ENCODE data around the gene ACIN1.
"Not testable (repeated sequence)": the region's sequence is repeated elsewhere in the genome, so short reads cannot be mapped to it uniquely, and the experiment has no call there.

Gene ACIN1

DNA sequence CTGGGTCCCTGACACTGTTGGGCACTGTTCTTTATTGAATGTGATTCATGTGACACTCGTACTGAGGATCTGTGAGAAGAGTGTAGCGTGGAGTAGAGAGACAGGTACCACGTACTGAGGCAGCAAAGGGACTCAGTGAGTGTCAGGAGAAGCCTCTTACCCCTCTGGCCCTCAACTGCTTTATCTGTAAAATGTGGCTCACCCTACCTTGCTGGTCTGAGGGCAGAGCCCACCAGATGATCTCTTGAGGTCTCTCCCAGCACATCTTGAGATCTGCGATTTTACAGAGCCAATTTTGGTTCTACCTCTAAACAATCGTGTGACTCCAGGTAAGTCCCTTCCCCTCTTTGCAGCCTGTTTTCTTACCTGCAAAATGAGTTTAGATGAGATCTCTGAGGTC, 21.0 kb upstream of the ACIN1 start:
- peaks cover 33% of the 10 kb centered on the region for H3K4me1 Mint-ChIP-seq
- H3K4me3 Mint-ChIP-seq, result no peak overlapping the region
- no peaks in the 10 kb centered on the region for H3K9me3 Mint-ChIP-seq
- H3K27me3 Mint-ChIP-seq, result peaks cover 14% of the 10 kb centered on the region
- ATAC-seq, result no peak
- H3K36me3 Mint-ChIP-seq, result no peaks in the 10 kb centered on the region
- no peak overlapping the region for H3K27ac Mint-ChIP-seq

DNA sequence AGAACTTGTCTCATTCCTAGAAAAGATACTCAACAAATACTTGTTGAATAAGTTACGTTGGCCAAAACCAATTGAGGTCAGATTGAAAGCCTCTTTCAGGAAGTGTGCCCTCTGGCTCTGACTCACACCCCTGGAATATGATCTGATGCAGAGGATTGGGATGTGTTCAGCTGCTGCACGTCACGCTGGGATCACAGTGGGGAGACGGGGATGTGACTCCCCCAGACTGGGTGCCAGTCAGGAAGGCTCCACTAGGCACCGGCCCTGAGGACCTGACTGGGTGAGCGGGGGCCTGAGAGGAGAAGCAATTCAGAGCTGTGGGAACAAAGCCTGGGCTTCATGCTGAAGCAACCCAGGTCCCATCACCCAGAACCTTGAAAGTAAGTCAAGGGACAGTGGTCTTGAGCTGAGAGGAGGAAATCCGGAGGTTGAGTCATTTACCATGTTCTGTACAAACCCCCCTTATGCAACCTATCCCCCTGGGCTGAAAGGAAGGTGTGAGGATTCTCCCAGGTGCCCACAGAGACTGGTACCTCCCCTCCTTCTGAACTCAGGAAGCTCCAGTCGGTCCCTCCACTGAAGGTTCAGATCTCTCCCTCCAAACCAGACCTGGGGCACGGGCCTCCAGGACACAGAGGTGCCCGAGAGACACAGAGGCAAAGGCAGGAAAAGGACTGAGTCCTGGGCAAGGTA, 20.2 kb upstream of the ACIN1 start:
- Mint-ChIP-seq H3K4me1 (peaks cover 26% of the 10 kb centered on the region), H3K36me3 (no peaks in the 10 kb centered on the region), H3K4me3 (no peak overlapping the region), H3K27me3 (peaks cover 14% of the 10 kb centered on the region), H3K9me3 (no peaks in the 10 kb centered on the region), H3K27ac (no peak overlapping the region)
- no peak for ATAC-seq

DNA sequence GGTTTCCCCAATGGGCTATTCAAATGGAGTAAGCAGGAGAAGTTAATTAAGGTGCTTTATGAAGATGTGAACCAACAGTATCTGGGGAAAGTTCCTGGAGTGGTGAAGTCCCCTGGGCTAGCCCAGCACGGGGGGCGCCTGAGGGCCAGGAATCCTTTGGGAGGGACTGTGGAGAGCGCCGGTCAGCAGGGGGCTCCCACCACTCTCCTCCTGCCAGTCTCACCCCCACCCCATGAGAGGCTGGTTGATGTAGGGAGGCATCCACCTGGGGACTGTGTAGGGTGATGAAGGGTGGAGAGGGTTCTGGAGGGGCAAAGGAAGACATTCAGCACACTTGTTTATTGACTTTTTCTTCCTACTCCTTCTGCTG, 19.7 kb upstream of the ACIN1 start:
- H3K27me3 Mint-ChIP-seq, result peaks cover 14% of the 10 kb centered on the region

DNA sequence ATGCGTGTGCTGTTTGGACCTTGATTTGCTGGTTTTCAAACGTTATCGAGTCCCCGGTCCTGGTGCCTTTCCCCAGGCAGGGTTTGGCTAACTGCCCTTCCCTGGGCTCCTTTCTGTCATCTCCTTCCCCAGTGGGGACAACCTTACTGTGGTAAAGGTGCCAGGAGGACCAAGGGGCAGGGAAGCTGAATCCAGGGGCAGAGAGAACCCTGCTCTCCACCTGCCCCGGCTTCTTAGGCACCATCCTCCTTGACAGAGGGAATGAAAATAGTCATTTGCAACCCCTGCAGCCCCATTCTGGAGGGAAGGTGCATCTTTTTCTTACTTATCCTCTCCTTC, 19.2 kb upstream of the ACIN1 start:
- H3K27me3 Mint-ChIP-seq, result peaks cover 14% of the 10 kb centered on the region
- no peak overlapping the region for H3K27ac Mint-ChIP-seq
- H3K4me1 Mint-ChIP-seq, result peaks cover 15% of the 10 kb centered on the region
- H3K36me3 Mint-ChIP-seq, result no peaks in the 10 kb centered on the region
- H3K9me3 Mint-ChIP-seq, result no peaks in the 10 kb centered on the region
- no peak overlapping the region for H3K4me3 Mint-ChIP-seq
- no peak for ATAC-seq

More for the DNA sequence above, 19.7 kb upstream of the ACIN1 start:
- Mint-ChIP-seq H3K36me3 (no peaks in the 10 kb centered on the region), H3K27ac (no peak overlapping the region), H3K4me1 (peaks cover 21% of the 10 kb centered on the region), H3K9me3 (no peaks in the 10 kb centered on the region), H3K4me3 (no peak overlapping the region)
- ATAC-seq, result no peak

DNA sequence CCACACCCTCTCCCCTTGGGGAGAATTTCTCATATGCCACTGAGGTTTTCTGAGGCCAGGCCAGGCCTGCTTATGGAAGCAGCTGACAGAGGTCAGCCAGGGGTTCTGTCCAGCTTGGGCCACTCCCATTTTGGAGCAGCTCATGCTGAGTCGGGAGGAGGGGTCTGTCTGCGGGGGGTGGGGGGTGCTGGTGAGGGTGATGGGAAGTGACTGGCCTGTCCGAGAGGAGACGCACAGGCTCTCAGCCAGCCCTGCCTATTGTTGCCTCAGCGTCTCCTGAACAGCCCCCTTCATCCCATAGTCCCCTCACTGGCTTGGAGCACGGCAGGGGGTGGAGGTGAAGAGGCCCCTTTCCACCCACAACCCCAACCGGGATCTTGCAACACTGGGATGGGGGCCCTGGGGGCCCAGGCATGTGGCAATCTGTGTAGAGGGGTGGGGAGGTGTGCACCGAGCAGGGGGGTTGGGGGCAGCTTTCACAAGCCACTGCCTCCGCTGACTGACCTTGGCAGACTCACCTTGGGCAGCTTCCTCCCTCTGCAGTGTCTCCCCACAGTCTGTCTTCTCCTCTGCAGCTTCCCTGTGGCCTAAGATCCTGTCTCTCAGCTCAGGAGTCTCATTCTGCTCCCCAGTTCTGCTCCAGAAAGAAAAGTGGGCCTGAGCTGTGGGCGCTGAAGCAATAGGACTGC, 18.6 kb upstream of the ACIN1 start:
- peaks cover 14% of the 10 kb centered on the region for H3K27me3 Mint-ChIP-seq
- H3K9me3 Mint-ChIP-seq, result no peaks in the 10 kb centered on the region
- H3K27ac Mint-ChIP-seq, result no peak overlapping the region
- no peak for ATAC-seq
- no peaks in the 10 kb centered on the region for H3K36me3 Mint-ChIP-seq
- H3K4me3 Mint-ChIP-seq, result no peak overlapping the region
- peaks cover 10% of the 10 kb centered on the region for H3K4me1 Mint-ChIP-seq

DNA sequence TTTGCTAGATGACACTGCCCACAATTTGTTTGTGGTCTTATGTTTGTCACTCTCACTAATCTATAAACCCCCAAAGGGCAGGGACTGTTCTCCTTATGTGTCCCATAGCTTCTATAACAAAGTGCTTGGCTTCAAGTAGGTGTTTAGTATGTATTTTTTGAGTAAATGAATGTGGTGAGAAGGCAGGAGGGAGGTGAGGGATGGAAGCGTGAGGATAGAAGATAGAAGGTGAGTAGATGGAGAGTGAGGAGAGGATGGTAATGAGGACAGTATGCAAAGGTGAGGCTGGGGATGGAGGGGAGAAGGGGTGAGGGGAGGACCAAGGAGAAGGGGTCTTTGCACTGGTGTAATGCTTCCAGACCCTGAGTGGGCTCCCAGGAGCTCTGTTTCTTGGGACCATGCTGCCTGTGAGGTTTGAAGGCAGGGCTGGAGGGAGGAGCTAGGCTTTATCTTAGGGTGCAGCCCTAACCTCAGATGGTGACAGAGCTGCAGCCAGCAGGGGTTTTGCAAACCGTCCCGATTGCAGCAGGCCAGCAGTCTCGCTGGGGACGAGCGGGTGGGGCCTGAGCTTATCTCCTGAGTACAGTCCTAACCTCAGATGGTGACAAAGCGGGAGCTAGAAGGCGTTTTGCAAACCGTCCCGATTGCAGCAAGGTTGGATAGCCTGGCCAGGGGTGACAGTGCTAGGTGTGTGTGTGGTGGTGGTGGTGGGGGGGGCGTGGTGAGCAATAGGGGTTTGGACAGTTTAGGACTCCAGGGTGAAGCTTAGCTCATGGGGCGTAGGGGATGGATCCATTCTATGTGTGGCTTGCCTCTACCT, 17.6 kb upstream of the ACIN1 start:
- H3K27ac Mint-ChIP-seq, result no peak overlapping the region
- H3K4me3 Mint-ChIP-seq, result no peak overlapping the region
- no peaks in the 10 kb centered on the region for H3K9me3 Mint-ChIP-seq
- peaks cover 14% of the 10 kb centered on the region for H3K27me3 Mint-ChIP-seq
- no peak for ATAC-seq
- no peaks in the 10 kb centered on the region for H3K36me3 Mint-ChIP-seq
- H3K4me1 Mint-ChIP-seq, result peaks cover 10% of the 10 kb centered on the region

DNA sequence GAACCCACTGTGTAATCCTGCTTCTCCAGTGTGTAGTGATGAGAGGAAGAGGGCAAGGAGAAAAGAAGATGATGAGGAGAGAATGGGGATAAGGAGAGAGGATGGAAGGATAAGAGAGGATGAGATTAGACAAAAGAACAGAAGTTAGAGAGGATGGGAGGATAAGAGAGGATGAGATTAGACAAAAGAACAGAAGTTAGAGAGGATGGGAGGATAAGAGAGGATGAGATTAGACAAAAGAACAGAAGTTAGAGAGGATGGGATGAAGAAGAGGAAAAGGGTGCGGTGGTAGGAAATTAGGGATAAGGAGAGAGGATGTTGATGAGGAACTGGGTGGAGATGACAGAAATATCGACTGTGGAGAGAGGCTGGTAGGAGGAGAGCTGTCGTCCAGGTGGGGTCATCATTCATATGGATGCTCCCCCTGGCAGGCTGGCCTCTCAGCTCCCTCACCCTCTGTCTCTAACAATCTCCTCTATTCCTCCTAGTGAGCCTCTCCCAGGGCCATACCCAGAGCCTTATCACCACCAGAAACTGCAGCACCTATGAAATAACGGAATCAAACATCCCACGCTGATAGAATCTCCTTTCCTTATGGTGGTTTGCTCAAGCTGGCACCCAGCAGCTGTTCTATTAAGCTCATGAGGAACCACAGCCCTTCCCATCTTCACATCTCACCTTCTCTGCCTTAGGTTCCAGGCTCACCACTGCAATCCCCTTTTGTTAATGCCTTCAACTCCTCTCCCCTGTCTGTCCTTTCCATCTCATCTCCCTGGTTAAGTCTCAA, 15.8 kb upstream of the ACIN1 start:
- Mint-ChIP-seq H3K27ac (no peak overlapping the region), H3K4me1 (peaks cover 17% of the 10 kb centered on the region), H3K9me3 (no peaks in the 10 kb centered on the region), H3K4me3 (no peak overlapping the region), H3K36me3 (no peaks in the 10 kb centered on the region), H3K27me3 (peaks cover 14% of the 10 kb centered on the region)
- ATAC-seq, result no peak

DNA sequence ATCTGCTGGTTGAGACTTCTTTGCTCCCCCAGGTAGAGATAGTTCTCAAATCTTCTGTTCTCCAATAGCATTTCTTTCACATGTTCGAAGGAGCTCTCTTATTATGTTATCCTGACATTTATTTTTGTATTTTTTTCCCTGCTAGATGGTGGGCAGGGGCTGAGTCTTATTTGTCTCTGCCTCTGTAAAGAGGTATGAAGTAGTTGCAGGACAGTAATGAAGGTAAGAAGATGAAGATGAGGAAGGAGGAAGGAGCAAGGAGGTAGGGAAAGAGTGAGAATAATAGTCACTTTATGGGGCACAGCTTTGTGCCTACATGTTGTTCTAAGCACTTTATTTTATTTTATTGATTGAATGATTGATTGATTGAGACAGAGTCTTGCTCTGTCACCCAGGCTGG, 14.8 kb upstream of the ACIN1 start:
- H3K4me1 Mint-ChIP-seq, result peaks cover 12% of the 10 kb centered on the region
- no peak overlapping the region for H3K4me3 Mint-ChIP-seq
- ATAC-seq, result no peak
- no peak overlapping the region for H3K27ac Mint-ChIP-seq
- no peaks in the 10 kb centered on the region for H3K9me3 Mint-ChIP-seq
- H3K27me3 Mint-ChIP-seq, result peaks cover 9% of the 10 kb centered on the region
- H3K36me3 Mint-ChIP-seq, result no peaks in the 10 kb centered on the region

DNA sequence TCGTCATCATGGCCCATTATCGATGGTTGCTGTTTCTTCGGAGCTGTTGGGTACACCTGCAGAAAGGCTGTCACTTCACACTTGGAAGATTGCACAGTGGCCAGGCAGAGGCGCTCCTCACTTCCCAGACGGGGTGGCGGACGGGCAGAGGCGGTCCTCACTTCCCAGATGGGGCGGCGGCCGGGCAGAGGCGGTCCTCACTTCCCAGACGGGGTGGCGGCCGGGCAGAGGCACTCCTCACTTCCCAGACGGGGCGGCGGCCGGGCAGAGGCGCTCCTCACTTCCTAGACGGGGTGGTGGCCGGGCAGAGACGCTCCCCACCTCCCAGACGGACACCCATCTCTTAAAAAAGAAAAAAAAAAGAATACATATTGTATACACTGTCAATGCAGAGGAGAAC, 13.2 kb upstream of the ACIN1 start:
- not testable (repeated sequence) for H3K36me3 Mint-ChIP-seq, H3K4me3 Mint-ChIP-seq, ATAC-seq, H3K4me1 Mint-ChIP-seq, H3K27me3 Mint-ChIP-seq, H3K9me3 Mint-ChIP-seq, H3K27ac Mint-ChIP-seq

DNA sequence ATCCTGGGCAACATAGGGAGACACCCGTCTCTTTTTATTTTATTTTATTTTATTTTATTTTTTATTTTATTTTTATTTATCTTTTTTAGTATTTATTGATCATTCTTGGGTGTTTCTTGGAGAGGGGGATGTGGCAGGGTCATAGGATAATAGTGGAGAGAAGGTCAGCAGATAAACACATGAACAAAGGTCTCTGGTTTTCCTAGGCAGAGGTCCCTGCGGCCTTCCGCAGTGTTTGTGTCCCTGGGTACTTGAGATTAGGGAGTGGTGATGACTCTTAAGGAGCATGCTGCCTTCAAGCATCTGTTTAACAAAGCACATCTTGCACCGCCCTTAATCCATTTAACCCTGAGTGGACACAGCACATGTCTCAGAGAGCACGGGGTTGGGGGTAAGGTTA, 12.7 kb upstream of the ACIN1 start:
- not testable (repeated sequence) for H3K4me3 Mint-ChIP-seq, H3K36me3 Mint-ChIP-seq, H3K4me1 Mint-ChIP-seq, H3K27ac Mint-ChIP-seq, H3K27me3 Mint-ChIP-seq, ATAC-seq, H3K9me3 Mint-ChIP-seq

DNA sequence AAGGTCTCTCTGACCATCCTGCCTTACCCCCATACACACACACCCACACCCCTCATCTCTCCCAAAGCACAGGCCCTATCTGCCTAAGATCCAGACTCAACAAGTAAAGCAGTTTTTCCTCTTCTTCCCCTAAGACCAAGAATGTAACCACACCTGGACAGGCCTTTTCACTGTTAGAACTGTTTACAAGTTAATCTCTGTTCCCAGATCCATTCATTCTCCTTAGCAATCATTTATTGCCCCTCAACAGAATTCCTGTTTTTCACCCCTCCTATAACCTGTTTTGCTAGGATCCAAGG, 11.8 kb upstream of the ACIN1 start:
- H3K36me3 Mint-ChIP-seq, result no peaks in the 10 kb centered on the region
- ATAC-seq, result no peak
- H3K9me3 Mint-ChIP-seq, result no peaks in the 10 kb centered on the region
- H3K27me3 Mint-ChIP-seq, result no peaks in the 10 kb centered on the region
- H3K4me1 Mint-ChIP-seq, result peaks cover 7% of the 10 kb centered on the region
- no peak overlapping the region for H3K27ac Mint-ChIP-seq
- no peak overlapping the region for H3K4me3 Mint-ChIP-seq

DNA sequence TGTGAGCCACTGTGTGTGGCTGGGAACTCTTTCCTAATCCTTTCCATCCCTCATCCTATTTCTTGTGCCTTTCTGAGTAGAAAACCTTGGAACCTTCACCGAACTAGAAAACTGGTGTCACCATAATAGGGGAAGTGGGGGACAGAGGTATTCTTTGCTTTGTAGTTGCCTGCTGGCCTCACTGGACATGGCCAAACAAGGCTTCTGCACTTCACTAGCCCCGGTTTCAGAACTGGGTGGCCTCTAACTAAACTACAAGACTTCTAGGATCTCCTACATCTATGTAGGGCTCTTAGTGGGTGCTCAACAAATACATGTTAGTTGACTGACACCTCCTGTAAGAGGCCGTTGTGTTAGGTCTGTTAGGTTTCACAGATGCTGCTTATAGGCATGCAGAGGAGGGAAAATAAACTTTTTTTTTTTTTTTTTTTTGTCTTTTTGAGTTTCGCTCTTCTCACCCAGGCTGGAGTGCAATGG, 10.4 kb upstream of the ACIN1 start:
- Mint-ChIP-seq H3K36me3 (no peaks in the 10 kb centered on the region), H3K27me3 (no peaks in the 10 kb centered on the region), H3K9me3 (no peaks in the 10 kb centered on the region), H3K27ac (no peak overlapping the region), H3K4me3 (no peak overlapping the region), H3K4me1 (peaks cover 7% of the 10 kb centered on the region)
- ATAC-seq, result no peak

DNA sequence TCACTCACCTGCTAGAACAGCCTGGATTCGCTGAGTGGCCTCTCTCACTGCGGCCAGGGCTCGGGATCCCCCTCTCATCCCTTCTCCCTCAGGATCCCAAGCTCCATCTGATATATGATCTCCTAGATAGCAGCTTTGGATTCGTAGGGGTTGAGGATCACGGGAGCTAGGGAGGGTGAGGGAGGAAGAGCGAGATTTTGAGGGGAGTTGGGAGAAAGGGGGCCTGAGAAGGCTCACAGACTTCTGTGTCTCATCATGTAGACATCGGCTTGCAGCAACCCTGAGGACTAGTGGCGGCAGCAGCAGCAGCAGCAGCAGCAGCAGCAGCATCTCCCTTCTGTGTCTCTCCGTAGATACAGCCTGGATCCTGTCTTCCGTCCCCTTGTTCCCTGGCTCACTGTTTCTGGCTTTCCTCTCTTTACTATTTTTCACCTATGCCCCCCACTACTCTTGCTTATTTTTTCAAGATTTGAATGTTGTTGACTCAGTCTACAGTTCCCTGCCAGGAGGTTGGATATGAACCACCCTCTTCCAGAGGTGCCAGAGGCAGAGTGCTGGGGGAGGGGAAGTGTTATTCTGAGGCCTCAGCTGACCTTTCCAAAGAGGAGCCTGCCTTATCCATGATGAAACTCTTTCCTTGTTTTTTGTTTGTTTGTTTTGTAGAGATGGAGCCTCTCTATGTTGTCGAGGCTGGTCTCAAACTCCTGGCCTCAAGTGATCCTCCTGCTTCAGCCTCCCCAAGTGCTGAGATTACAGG, 9.8 kb upstream of the ACIN1 start, which contains the start of gene CIROP:
Gene CIROP, minus strand, starts transcription at position 399 of the 757 bp plus-strand sequence. Its CDS starts 69 bp downstream, at position 330.
- no peak for ATAC-seq
- Mint-ChIP-seq H3K36me3 (peaks cover 5% of the 10 kb centered on the region), H3K4me1 (peaks cover 7% of the 10 kb centered on the region), H3K27me3 (no peaks in the 10 kb centered on the region), H3K9me3 (no peaks in the 10 kb centered on the region), H3K27ac (no peak within 1 kb of the TSS), H3K4me3 (no peak within 1 kb of the TSS)

DNA sequence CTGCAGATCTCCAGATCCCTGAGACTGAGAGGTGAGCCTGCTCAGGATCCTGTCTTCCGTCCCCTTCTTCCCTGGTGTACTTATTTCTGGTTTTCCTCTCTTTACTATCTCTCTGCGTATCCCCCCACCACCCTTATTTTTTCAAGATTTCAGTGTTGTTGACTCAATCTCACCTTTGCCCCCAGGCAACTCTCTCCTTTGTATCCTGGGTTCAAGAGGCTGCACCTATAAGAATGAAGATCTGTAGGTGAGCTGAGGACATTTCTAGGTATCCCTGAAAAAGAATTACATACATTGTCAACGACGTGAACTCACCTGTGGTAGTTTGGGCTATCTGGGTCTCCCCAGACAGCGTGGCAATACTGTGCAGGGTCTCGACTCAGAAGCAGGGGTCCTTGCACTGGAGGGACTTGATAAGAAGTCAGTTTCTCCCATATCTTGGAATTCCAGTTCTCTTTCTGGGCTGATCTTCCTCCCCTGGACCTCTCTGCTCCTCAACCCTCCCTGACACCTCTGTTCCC, 9.2 kb upstream of the ACIN1 start:
- H3K4me1 Mint-ChIP-seq, result peaks cover 7% of the 10 kb centered on the region

More for the DNA sequence above, 9.2 kb upstream of the ACIN1 start:
- Mint-ChIP-seq H3K4me3 (no peak overlapping the region), H3K27ac (no peak overlapping the region), H3K36me3 (peaks cover 12% of the 10 kb centered on the region), H3K27me3 (no peaks in the 10 kb centered on the region), H3K9me3 (no peaks in the 10 kb centered on the region)
- no peak for ATAC-seq

Data from stimulated activated memory B cell treated with anti-CD40 and anti-IgM and Interleukin-4, amounts not matched to agents 10 μg/mL and 1 μg/mL and 100 μg/mL, for 72 hours (primary cell).